Activated effector memory CD4-positive, alpha-beta T cell treated with anti-CD3 and anti-CD28 coated beads, Interleukin-2, amount 50 U/mL, for 16 hours (primary cell): ENCODE results near the gene OPN1MW2.
"Not testable (repeated sequence)": the region's sequence is repeated elsewhere in the genome, so short reads cannot be mapped to it uniquely, and the experiment has no call there.

ENCODE experiments used
- DNase-seq: peaks from one replicate; pipeline ENCODE4 v3.0.0-alpha.2; 2020

The OPN1MW2 gene

GRCh38 chrX:154219456-154219855 is at the start of gene OPN1MW2:
Gene OPN1MW2, plus strand, starts transcription at chrX:154219756. Its CDS starts 60 bp downstream, at chrX:154219816.
- DNase-seq: not testable (repeated sequence)

GRCh38 chrX:154172535-154172943 is 47.0 kb upstream of the OPN1MW2 start:
- not testable (repeated sequence) for DNase-seq

- not testable (repeated sequence) for DNase-seq
Observed at GRCh38 chrX:154174356-154174755, 45.2 kb upstream of the OPN1MW2 start.

- DNase-seq: not testable (repeated sequence)
Observed at GRCh38 chrX:154182296-154182695, 37.3 kb upstream of the OPN1MW2 start, which contains the start of gene OPN1MW. Gene OPN1MW, plus strand, starts transcription at chrX:154182596. Its CDS starts 82 bp downstream, at chrX:154182678.

- not testable (repeated sequence) for DNase-seq
Observed at GRCh38 chrX:154183794-154184193, 35.8 kb upstream of the OPN1MW2 start.

- DNase-seq: not testable (repeated sequence)
Observed at GRCh38 chrX:154192846-154193245, 26.7 kb upstream of the OPN1MW2 start.

- DNase-seq: not testable (repeated sequence)
Observed at GRCh38 chrX:154194316-154194715, 25.2 kb upstream of the OPN1MW2 start.

- not testable (repeated sequence) for DNase-seq
Observed at GRCh38 chrX:154196466-154196865, 23.1 kb upstream of the OPN1MW2 start.

GRCh38 chrX:154209670-154210418 is 9.7 kb upstream of the OPN1MW2 start:
- DNase-seq: not testable (repeated sequence)

- not testable (repeated sequence) for DNase-seq
Observed at GRCh38 chrX:154211057-154211456, 8.5 kb upstream of the OPN1MW2 start.

GRCh38 chrX:154211499-154211898 is 8.1 kb upstream of the OPN1MW2 start:
- DNase-seq: not testable (repeated sequence)

- DNase-seq: not testable (repeated sequence)
Observed at GRCh38 chrX:154225292-154225691, 5.7 kb downstream of the OPN1MW2 start.

- not testable (repeated sequence) for DNase-seq
Observed at GRCh38 chrX:154226706-154227105, 7.2 kb downstream of the OPN1MW2 start.

- DNase-seq: not testable (repeated sequence)
Observed at GRCh38 chrX:154231443-154231842, 11.9 kb downstream of the OPN1MW2 start.

- not testable (repeated sequence) for DNase-seq
Observed at GRCh38 chrX:154233620-154234019, 14.1 kb downstream of the OPN1MW2 start.

- DNase-seq: not testable (repeated sequence)
Observed at GRCh38 chrX:154238939-154239559, 19.5 kb downstream of the OPN1MW2 start.

GRCh38 chrX:154239982-154240503 is 20.5 kb downstream of the OPN1MW2 start:
- not testable (repeated sequence) for DNase-seq

- not testable (repeated sequence) for DNase-seq
Observed at GRCh38 chrX:154247377-154248045, 28.0 kb downstream of the OPN1MW2 start.

- DNase-seq: not testable (repeated sequence)
Observed at GRCh38 chrX:154248076-154248475, 28.5 kb downstream of the OPN1MW2 start.

GRCh38 chrX:154257282-154257681 is 37.7 kb downstream of the OPN1MW2 start, which contains the start of gene OPN1MW3:
Gene OPN1MW3, plus strand, starts transcription at chrX:154257582. Its CDS starts 38 bp downstream, at chrX:154257620.
- not testable (repeated sequence) for DNase-seq

GRCh38 chrX:154258711-154259110 is 39.2 kb downstream of the OPN1MW2 start:
- not testable (repeated sequence) for DNase-seq

GRCh38 chrX:154263072-154263471 is 43.5 kb downstream of the OPN1MW2 start:
- DNase-seq: not testable (repeated sequence)

GRCh38 chrX:154269245-154269644 is 49.7 kb downstream of the OPN1MW2 start:
- not testable (repeated sequence) for DNase-seq
